Dendritic cell treated with granulocyte-macrophage colony-stimulating factor and Interleukin-4, amounts not matched to agents 40 ng/mL and 50 ng/mL, for 4 days (primary cell): ENCODE measurements around the gene CDKN1A.

ENCODE experiments used
- H3K27ac Mint-ChIP-seq: one replicate; pipeline ENCODE4 v1.8.0; 2022; ENCODE audit warnings: mild to moderate bottlenecking, mixed read lengths
- H3K27me3 Mint-ChIP-seq: one replicate; pipeline ENCODE4 v1.8.0; 2022; ENCODE audit warnings: mild to moderate bottlenecking, mixed read lengths
- H3K36me3 Mint-ChIP-seq: one replicate; pipeline ENCODE4 v1.8.0; 2022; ENCODE audit warnings: low read depth, mixed read lengths
- H3K4me1 Mint-ChIP-seq: one replicate; pipeline ENCODE4 v1.8.0; 2022; ENCODE audit warnings: low read depth, mixed read lengths
- H3K4me3 Mint-ChIP-seq: one replicate; pipeline ENCODE4 v1.8.0; 2022; ENCODE audit warnings: mild to moderate bottlenecking, moderate library complexity, mixed read lengths
- H3K9me3 Mint-ChIP-seq: one replicate; pipeline ENCODE4 v1.8.0; 2022; ENCODE audit warnings: mixed read lengths
- intact Hi-C: fragments of 100-400 bp; cut with micrococcal nuclease; formaldehyde crosslinking; loops from one replicate; pipeline ENCODE4 v1.15.0; 2022

CDKN1A gene

GRCh38 chr6:36730424-36731380 is 52.2 kb downstream of the CDKN1A start:
- Mint-ChIP-seq H3K4me1 (peaks cover 46% of the 10 kb centered on the region), H3K36me3 (no peaks in the 10 kb centered on the region), H3K27me3 (peaks cover 13% of the 10 kb centered on the region), H3K4me3 (no peak overlapping the region), H3K27ac (no peak overlapping the region), H3K9me3 (no peaks in the 10 kb centered on the region)
- intact Hi-C loops, result no loop called here

DNA sequence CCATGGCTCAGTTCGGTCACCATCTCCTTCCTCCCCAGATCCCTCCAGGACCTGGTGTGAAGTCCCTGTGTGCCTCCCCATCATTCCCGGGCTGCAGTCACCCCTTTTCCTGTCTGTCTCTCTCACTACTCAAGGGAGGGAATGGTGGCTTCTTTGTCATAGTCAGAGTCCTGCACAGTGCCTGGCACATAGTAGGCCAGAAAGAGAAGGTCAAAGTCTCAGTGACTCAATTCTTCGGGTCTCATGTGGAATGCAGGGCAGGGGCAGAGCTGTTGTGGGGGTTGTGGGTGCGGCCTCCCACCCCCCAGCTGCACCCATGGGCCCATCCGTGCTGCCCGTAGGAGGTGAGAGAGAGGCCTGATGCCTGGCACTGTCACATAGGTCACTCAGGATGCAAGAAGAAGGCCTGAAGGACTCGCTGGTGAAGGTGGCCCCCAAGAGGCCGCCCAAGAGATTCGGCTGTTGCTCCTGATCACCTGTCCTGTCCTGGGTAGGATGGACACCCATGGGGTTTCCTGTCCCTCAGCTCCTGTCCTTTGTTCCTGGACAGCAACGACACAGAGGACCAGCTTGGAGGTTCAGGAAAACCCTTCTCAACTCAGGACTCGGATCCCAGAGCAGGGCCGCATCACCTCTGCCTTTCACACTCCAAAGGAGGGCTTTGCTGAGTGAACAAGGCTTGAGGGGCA is 53.3 kb downstream of the CDKN1A start:
- H3K27me3 Mint-ChIP-seq, result peaks cover 13% of the 10 kb centered on the region
- peaks cover 43% of the 10 kb centered on the region for H3K4me1 Mint-ChIP-seq
- H3K27ac Mint-ChIP-seq, result no peak overlapping the region
- intact Hi-C loops, result no loop called here
- H3K9me3 Mint-ChIP-seq, result no peaks in the 10 kb centered on the region
- no peak overlapping the region for H3K4me3 Mint-ChIP-seq
- H3K36me3 Mint-ChIP-seq, result no peaks in the 10 kb centered on the region

DNA sequence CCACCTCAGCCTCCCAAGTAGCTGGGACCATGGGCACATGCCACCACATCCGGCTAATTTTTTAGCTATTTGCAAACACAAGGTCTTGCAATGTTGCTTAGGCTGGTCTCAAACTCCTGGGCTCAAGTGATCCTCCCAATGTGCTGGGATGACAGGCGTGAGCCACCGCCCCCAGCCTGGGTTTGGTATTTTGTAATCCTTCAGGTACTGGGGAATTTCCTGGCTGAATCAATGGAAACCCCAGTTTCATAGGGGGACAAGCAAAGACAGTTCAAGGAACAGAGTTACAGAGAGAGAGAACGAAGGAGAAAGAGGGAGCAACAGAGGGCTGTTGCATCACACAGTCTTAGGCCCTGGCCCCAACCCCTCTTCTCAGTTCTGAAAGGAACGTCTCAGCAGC is 54.8 kb downstream of the CDKN1A start:
- peaks cover 14% of the 10 kb centered on the region for H3K27me3 Mint-ChIP-seq
- no peaks in the 10 kb centered on the region for H3K36me3 Mint-ChIP-seq
- no peak overlapping the region for H3K4me3 Mint-ChIP-seq
- H3K27ac Mint-ChIP-seq, result no peak overlapping the region
- peaks cover 29% of the 10 kb centered on the region for H3K4me1 Mint-ChIP-seq
- H3K9me3 Mint-ChIP-seq, result no peaks in the 10 kb centered on the region
- intact Hi-C loops, result no loop called here

DNA sequence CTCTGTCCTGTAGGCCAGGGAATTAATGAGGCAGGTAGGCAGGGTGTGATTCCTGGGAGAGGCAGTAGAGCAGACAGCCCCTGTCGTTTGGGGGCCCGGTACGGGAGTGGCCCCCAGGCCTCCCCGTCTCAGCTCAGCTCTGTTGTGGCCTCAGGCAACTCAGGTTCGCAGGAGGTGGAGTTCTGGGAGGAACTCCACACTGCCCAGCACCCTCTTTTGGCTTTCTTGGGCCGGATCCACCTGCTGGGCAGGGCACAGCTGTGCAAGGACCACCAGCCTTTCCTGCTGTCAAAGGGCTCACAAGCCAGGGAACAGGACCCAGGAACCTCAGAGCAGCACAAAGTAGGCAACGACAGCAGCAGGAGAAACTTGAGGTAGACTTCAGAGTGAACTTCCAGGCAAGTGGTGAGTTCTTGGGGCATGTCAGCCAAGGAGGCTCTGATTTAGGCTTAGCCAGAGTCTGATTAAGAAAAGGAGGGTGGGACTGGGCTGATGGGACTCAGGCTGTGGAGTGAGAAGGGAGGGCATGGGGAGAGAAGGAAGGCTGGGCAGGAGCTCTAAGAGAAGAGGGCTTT is 56.1 kb downstream of the CDKN1A start:
- Mint-ChIP-seq H3K4me3 (peak overlapping the region; percentile 30), H3K4me1 (peaks cover 16% of the 10 kb centered on the region)
- intact Hi-C loops, result no loop called here

DNA sequence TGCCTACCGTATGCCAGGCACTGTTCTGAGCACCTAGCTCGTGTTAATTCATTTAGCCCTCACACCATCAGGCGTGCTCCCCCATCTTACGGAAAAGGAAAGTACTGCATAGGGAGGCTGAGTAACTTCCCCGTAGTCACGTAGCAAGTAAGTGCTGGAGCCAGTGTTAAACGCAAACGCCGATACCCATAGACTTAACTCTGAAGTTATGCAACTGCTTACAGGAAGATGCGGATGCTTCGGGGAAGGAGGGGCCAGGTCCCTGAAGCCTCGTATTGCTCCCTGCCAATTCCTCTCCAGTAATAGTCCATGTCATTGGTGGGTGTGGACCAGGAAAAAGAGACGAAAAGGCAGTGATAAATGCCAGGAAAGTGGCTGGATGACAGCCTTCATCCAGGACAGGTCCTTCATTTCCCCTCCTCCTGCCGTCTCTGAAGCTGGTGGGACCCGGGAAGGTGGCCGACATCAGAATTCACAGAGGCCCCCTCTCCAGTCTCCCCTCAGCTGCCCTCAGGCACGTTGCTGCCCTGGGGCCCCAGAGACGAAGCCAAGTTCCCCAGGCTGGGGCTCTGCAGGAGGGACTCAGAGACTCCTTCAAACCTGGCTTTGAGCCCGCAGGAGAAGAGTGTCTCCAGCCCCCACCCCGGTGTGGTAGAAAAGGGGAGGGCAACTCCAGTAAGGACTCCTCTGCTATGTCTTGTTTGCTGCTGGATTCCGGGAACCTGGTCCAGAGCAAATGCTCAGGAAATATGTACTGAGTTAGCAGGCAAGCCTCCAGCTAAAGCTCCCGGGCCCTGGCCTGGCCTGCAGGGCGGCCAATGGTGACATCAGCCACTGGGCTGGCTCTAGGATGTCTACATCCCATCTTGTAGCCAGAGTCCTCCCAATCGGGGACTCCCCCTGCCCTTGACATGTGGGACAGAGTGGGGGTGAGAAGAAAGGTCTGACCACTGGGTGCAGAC is 56.9 kb downstream of the CDKN1A start:
- H3K27ac Mint-ChIP-seq, result peak overlapping the region; percentile 66

More for the DNA sequence above, 56.1 kb downstream of the CDKN1A start:
- peaks cover 14% of the 10 kb centered on the region for H3K27me3 Mint-ChIP-seq
- H3K36me3 Mint-ChIP-seq, result no peaks in the 10 kb centered on the region
- H3K27ac Mint-ChIP-seq, result peak overlapping the region; percentile 66
- no peaks in the 10 kb centered on the region for H3K9me3 Mint-ChIP-seq

More for the DNA sequence above, 56.9 kb downstream of the CDKN1A start:
- Mint-ChIP-seq H3K9me3 (no peaks in the 10 kb centered on the region), H3K4me3 (peak overlapping the region; percentile 30), H3K4me1 (peaks cover 22% of the 10 kb centered on the region), H3K27me3 (peaks cover 18% of the 10 kb centered on the region), H3K36me3 (no peaks in the 10 kb centered on the region)
- intact Hi-C loops, result no loop called here
